GM13976 (cell line): ENCODE measurements around the gene PKNOX2.

ENCODE experiments used
- DNase-seq: peaks from one replicate; pipeline ENCODE4 v3.0.0; 2012; ENCODE audit warnings: low spot score
- in situ Hi-C: fragments of 300-500 bp; cut with MboI; formaldehyde crosslinking; loops from one replicate; pipeline ENCODE4 v1.12.0; 2022; ENCODE audit warnings: low sequenced_read_pairs, mixed read lengths, inconsistent platforms; ENCODE audit not compliant: unreplicated experiment
- TF ChIP-seq, protein P1 (sequence below): IDR thresholded peaks from 2 replicates; pipeline ENCODE4 v1.5.1; 2012; ENCODE audit warnings: borderline replicate concordance, mild to moderate bottlenecking; ENCODE audit not compliant: insufficient read depth; ENCODE audit errors: extremely low read depth, missing control alignments, control extremely low read depth

The PKNOX2 gene

DNA sequence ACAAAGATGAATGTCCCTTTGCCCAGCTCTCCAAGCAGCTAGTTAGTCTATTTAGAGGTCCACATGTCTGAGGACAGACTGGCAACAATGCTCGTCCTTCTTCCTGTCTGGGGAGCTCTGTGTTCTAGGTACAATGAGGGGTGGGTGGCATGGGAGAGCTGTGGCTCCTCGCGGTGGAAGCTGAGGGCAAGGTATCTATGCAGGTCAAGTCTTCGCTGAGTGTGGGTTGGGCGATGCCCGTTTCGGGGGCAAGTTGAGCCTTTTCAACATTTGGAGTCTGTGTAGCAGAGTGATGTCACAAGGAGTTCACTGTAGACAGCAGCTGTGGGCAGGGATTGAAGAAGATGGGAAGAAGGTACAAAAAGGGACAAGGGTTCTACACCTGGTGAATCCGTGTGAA lies 168.3 kb downstream of the PKNOX2 start:
- in situ Hi-C loops, result no loop called here
- DNase-seq, result no peak
- TF ChIP-seq, protein P1, sequence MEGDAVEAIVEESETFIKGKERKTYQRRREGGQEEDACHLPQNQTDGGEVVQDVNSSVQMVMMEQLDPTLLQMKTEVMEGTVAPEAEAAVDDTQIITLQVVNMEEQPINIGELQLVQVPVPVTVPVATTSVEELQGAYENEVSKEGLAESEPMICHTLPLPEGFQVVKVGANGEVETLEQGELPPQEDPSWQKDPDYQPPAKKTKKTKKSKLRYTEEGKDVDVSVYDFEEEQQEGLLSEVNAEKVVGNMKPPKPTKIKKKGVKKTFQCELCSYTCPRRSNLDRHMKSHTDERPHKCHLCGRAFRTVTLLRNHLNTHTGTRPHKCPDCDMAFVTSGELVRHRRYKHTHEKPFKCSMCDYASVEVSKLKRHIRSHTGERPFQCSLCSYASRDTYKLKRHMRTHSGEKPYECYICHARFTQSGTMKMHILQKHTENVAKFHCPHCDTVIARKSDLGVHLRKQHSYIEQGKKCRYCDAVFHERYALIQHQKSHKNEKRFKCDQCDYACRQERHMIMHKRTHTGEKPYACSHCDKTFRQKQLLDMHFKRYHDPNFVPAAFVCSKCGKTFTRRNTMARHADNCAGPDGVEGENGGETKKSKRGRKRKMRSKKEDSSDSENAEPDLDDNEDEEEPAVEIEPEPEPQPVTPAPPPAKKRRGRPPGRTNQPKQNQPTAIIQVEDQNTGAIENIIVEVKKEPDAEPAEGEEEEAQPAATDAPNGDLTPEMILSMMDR, result no peak

DNA sequence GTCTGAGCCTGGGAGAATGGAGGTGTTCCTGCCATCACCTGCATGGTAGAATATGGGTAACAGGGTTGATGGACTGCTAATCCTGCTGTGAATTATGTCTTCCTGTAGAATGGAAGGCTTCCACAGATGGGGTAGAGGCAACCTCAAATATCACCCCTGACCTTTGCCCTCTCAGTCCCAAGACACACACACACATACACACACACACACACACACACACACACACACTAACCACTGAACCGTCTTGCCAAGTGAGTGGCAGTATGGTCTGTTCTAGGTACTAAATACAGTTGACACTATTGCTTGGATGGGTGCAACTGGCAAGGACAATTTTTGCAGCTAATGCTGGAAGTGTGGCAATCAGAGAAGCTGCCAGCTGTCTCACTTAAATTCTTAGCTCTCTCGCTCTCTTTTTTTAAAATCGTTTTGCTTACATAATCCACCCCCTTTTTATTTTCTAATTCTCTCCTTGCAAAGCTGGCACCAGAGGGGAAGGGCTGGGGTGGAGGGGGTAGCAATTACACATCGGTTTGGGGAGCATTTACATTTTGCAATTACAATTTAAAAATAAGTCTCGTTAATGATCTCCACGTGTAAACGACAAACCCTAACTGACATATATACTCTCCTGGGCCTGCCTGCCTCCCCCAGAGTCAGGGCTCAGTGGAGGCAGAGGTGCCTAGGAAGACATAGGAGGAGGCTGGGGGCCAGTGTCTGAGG lies 169.0 kb downstream of the PKNOX2 start:
- in situ Hi-C loops, result no loop called here
- TF ChIP-seq, protein P1, result no peak
- no peak for DNase-seq

DNA sequence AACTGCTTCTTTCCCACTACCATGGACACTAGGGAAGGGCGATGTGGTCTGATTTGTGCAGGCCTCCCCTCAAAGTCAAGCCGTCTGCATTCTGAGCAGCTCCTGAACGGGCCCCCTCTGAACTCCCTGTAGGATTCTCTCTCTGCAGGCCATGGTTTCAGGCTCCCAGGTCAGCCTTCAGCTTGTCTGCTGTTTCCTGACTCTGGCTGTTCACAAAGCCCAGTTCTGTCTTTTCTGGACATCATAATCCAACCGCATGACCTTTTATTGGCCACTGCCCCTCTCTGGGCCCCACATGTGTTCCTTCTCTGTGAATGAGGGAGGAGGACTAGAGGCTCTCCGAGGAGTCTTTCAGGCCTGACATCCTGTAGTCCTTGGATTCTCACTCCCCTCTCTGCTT lies 170.6 kb downstream of the PKNOX2 start:
- in situ Hi-C loops, result no loop called here
- no peak for DNase-seq
- TF ChIP-seq, protein P1, result no peak

DNA sequence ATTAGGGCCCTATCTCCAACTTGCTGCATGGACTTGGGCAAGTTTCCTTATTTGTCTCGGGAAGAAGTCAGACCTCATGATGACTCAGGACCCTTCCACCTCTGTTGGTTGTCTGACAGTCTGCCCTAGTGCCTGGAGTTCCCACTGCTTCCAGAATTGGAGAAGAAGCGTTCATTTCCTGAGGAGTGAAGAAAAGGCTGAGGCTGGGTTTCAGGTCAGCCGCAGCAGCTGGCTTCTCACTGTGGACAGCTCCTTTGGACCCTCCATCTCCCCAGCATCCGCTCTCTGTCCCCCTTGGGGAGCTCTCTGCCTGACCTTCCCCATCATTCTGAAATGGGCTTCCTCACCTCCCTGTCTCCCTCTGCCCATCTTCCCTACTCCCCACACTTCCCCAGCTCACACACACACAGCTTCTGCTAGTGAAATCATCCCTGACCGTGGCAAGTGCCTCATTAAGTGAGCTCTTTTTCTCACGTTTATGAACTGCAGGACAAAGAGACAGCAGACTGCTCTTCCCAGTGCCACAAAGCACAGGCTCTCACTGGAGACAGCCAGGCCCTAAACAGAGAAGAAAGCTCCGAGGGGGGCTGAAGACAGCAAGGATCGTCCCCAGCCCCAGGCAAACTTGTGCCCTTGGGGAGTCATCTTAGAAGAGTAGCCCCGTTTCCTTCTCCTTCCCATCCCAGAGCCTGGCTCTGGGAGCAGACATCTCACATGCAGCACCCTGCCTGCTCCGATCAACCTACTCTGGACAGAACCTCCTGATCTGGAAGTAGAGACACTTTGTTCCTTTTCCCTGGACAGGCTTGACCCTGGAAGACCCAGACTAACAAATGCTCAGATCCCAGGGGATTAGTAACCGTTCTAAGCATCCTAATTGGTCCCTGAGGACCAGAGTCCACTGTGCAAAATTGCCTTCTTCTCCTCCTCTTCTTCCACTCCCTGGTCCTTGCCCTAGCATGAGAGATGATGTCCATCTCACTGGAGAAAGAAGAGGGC lies 173.6 kb downstream of the PKNOX2 start:
- TF ChIP-seq, protein P1, result no peak
- in situ Hi-C loops, result no loop called here
- DNase-seq, result no peak

DNA sequence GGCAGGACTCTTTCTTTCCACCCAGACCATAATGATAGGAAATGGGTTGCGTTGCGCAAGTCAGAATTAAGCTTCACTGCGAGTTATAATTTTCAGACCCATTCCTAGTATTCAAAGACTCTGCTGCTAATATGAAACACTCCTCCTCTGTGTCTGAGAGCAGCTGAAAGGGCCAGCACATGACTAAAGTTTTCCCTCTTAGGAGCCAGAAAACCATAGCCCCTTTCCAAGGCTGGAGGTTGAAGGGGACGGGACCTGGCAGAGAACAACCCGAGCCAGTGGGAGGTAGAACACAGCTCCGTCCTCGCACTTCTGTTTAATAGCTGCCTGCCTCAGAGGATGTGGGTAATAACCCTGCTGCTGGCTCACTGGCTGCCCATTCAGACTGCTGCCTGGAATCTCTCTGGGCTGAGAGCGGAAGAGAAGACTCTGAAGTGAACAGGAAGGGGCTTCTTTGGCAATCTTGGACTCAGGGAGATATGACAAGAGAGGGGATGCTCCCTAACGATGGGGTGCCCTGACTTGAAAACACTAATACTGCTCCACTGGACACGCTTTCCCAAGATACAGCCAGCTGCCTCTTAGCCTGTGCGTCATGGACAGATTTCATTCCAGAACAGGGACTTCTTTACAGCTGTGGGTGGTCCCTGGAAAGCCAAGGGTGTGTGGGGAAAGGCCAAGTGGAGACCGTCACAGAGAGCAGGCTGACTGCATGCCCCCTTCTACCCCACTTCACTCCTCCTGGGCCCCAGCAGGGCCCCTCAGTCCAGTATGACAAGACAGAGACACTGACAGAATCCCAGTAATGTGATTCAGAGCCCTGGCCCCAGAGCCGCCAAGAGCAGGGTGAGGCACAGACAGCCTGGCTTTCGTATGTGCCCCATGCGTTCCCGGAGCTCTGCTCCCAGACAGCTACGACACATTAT lies 174.6 kb downstream of the PKNOX2 start:
- TF ChIP-seq, protein P1, result no peak
- in situ Hi-C loops, result no loop called here
- no peak for DNase-seq

DNA sequence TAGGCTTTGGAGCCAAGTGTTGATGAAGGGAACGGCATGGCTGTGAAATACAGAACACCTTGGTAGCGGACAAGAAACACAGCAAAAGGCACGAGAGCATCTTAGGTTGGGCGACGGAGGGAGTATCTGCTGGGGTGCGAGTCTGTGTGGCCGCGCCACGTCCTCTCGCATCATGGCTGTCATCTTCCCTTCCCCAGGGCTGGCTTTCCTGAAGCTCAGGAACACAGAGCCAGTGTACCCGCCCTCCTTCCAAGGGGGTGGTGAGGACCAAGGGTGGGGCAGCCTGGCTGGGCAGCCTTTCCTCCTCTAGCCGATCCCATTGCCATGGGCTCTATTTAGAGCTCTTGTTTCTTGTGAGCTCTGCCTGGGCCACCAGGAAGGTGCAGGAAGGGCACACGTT lies 177.1 kb downstream of the PKNOX2 start:
- TF ChIP-seq, protein P1, result no peak
- in situ Hi-C loops, result no loop called here
- no peak for DNase-seq
